Measurements from ENCODE around the gene LCMT1.
"Not testable (repeated sequence)": the region's sequence is repeated elsewhere in the genome, so short reads cannot be mapped to it uniquely, and the experiment has no call there.

The LCMT1 gene

GRCh38 chr16:25148568-25149215 is 37.1 kb downstream of the LCMT1 start:
- no peak for DNase-seq (ENCODE audit: low spot score)

- no peak for DNase-seq (ENCODE audit: low spot score)
Observed at GRCh38 chr16:25151996-25152395, 40.5 kb downstream of the LCMT1 start.

DNA sequence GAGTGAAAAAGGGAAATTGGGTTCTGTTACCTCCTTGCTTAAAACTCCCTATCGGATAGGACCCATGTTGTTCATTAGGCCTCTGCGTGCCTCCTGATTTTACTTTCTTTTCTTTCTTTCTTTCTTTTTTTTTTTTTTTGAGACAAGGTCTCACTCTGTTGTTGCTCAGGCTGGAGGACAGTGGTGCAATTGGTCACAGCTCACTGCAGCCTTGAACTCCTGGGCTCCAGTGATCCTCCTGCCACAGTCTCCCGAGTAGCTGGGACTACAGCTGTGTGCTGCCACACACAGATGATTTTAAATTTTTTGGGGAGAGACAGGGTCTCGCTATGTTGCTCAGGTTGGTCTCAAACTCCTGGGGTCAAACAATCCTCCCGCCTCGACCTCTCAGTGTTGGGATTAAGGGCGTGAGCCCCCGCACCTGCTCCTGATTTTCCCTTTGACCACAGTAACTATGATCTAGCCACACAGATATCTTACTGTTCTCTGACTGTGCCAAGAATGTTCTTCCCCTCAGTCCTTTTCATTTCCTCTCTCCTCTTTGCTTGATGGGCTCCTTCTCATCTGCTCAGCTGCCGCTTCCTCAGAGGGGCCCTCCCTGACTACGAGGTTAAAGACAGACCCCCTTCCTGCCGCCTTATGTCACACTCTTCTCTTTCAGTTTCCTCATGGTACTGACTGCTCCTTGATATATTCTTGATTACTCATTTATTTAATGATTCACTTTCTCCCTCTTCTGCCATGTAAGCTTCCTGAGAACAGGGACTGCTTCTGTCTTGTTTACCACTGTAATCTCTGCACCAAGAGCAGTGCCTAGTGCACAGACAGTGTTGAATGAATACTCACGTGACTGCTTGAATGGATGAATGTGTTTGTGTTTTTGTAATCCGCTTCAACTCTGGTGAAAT is 44.3 kb downstream of the LCMT1 start:
- no peak for DNase-seq (ENCODE audit: low spot score)

DNA sequence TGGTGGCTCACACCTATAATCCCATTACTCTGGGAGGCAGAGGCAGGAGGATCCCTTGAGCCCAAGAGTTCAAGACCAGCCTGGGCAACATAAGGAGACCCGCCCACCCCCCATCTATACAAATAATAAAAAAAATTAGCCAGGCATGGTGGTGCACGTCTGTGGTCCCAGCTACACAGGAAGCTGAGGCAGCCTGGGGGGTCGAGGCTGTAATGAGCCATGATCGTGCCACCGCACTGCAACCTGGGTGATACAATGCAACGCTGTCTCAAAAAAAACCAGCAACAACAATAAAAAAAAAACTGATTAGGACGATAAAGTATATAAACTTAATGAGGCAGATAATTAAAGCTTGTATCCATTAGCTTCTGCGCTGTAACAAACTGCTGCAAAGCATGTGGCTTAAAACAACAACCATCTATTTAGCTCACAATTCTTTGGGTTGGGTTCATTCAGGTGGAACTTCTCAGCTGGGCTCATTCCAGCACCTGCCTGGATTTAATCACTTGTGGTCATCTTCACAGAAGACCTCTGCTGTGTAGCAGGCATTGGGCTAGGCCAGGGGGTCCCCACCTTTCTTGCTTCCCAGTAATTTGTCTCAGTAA is 45.8 kb downstream of the LCMT1 start:
- DNase-seq (ENCODE audit: low spot score), result no peak

DNA sequence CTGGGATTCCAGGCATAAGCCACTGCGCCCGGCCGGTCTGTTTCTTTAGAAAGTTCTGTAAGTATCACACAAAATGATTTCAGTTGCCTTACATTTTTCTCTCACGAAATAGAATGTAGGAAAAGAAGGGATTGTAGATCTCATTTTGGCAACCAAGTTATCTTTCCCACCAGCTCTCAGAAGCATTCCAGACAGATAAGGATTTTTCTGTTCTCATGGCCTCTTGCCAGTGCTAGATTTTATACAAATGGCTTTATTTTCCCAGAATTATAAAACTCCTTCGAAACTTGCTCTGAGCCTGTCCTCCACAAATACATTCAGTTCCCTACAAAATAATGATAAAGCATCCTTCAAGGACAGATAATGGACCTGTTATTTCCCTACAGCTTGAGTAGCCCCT is 46.9 kb downstream of the LCMT1 start:
- DNase-seq (ENCODE audit: low spot score), result no peak

- DNase-seq (ENCODE audit: low spot score), result no peak
Observed at GRCh38 chr16:25161753-25162367, 50.3 kb downstream of the LCMT1 start.

DNA sequence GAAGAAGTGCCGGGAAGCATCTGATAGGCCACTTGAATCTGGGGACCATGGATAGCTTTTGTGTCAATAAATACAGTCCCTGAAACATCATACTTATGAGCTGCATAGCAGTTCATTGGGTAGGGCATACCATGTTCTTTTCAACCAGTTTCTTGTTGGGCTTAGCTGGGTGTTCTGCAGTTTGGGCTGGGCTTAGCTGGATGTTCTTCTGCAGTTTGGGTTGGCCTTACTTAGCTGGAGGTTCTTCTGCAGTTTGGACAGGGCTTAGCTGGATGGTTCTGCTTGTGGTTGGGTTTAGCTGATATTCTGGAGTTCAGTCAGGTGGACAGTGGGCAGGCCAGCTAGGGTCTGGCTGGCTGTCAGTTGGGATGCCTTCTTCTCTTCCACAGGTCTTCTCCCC is 52.1 kb downstream of the LCMT1 start:
- DNase-seq (ENCODE audit: low spot score), result no peak

DNA sequence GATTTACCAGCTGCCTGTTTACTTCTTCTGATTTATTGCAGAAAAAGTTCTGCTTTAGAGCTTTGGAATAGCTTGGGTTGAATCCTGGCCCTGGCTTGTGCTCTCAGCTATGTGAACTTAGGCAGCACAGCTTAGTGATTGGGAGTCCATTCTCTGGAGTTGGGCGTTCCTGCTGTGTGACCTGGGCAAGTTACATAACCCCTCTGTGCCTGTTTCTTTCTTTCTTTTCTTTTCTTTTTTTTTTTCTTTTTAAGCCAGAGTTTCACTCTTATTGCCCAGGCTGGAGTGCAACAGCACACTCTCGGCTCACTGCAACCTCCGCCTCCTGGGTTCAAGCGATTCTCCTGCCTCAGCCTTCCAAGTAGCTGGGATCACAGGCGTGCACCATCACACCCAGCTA is 53.7 kb downstream of the LCMT1 start:
- no peak for DNase-seq (ENCODE audit: low spot score)

- not testable (repeated sequence) for DNase-seq (ENCODE audit: low spot score)
Observed at GRCh38 chr16:25167920-25168319, 56.4 kb downstream of the LCMT1 start.

- no peak for DNase-seq (ENCODE audit: low spot score)
Observed at GRCh38 chr16:25171390-25171789, 59.8 kb downstream of the LCMT1 start.

GRCh38 chr16:25172831-25173230 is 61.3 kb downstream of the LCMT1 start:
- DNase-seq (ENCODE audit: low spot score), result no peak

GRCh38 chr16:25174285-25174684 is 62.7 kb downstream of the LCMT1 start:
- no peak for DNase-seq (ENCODE audit: low spot score)

- DNase-seq (ENCODE audit: low spot score), result no peak
Observed at GRCh38 chr16:25176136-25176535, 64.6 kb downstream of the LCMT1 start.

- DNase-seq (ENCODE audit: low spot score), result no peak
Observed at GRCh38 chr16:25177512-25177830, 65.9 kb downstream of the LCMT1 start.

GRCh38 chr16:25177831-25178688 is 66.5 kb downstream of the LCMT1 start:
- no peak for DNase-seq (ENCODE audit: low spot score)

- DNase-seq (ENCODE audit: low spot score), result not testable (repeated sequence)
Observed at GRCh38 chr16:25181236-25181635, 69.7 kb downstream of the LCMT1 start.

DNA sequence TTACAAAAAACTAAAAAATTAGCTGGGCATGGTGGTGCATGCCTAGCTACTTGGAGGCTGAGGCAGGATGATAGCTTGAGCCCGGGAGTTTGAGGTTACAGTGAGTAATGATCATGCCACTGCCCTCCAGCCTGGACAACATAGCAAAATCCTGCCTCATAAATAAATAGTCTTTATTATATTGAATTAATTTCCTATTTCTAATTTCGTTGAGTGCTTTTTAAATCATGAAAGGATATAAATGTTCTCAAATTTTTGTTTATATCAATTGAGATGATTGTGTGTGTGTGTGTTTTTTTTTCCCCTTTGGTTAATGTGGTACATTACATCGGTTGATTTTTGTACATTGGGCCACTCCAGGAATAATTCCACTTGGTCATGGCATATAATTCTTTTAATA is 73.2 kb downstream of the LCMT1 start:
- no peak for DNase-seq (ENCODE audit: low spot score)

DNA sequence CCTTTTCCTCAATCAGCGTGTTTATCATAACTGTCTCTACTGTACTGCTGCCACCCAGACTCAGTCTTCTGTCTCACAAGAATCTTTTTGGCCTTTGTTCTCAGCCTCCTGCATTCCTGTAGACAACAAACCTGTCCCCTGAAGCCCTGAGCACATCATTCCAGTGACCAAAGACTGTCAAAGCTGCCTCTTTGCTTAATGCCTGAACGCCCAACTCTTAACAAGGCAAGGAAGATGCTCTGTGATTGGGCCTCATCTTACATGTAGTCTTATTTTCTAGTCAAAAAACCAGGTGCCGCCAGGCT is 75.9 kb downstream of the LCMT1 start:
- no peak for DNase-seq (ENCODE audit: low spot score)

DNA sequence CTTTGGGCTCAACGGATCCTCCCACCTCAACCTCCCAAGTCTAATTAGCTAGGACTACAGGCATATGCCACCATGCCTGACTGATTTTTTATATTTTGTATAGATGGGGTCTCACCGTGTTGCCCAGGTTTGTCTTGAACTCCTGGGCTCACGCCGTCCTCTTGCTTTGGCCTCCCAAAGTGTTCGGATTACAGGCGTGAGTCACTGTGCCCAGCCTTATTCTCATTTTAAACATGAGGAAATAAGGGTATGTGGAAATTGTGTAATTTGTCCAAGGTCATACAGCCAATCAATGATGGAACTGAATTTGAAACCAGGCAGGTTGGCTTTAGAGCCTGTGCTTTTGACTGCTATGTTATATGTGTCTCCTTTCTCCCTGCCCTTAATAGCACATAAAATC is 77.8 kb downstream of the LCMT1 start:
- no peak for DNase-seq (ENCODE audit: low spot score)

DNA sequence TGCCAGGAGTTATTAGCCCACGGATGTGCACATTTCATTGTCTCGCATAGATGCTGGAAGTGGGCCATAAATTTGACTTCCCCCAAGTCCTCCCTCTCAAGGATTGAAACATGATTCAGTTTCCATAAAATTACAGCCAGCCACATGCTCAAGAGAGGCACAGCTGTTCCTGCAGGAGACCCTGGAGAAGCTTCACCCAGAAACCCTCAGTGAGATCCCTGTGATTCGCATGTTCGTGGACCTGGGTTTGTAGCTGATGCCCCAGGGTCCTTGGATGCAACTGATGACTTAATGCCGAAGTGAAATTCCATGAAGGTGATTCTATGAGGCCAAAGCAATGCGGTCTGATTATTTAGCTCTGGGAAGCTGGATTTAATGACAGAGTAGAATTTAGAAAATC is 80.6 kb downstream of the LCMT1 start:
- DNase-seq (ENCODE audit: low spot score), result no peak

DNA sequence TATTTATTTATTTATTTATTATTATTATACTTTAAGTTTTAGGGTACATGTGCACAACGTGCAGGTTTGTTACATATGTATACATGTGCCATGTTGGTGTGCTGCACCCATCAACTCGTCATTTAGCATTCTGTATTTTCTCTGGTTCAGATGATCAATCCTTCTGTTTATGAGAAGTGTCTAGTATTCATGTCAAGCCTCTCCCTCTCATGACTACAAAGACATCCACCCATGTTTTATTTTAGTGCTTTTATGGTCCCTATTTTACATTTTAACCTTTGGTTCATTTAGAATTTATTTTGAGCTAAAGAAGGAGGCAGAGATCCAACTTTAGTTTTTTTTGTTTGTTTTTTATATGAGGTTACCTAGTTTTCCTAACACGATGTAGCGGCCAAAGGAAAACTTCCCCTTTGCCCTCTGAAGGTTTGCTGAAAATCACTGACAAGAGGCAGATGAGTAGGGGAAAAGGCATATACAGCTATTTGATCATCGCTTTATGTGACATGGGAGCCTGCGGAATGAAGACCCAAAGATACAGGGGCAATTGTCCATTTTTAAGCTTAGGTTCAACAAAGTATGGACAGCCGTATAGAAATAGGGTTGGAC is 82.8 kb downstream of the LCMT1 start:
- DNase-seq (ENCODE audit: low spot score), result no peak

GRCh38 chr16:25198021-25198420 is 86.5 kb downstream of the LCMT1 start:
- no peak for DNase-seq (ENCODE audit: low spot score)

Data from CD4-positive, alpha-beta T cell treated with Interleukin-2 at 100 ng/mL for 4 hours (primary cell).